CD4-positive, alpha-beta T cell treated with Interferon gamma for 1 hour (primary cell): Measurements from ENCODE around the gene CDC42BPB.
A peak's percentile ranks its signal among the peaks of the same experiment; 100 is the strongest.
"Not testable (repeated sequence)": the region's sequence is repeated elsewhere in the genome, so short reads cannot be mapped to it uniquely, and the experiment has no call there.

Source experiments
- DNase-seq: peaks from one replicate; pipeline ENCODE4 v3.0.0-alpha.2; 2020

CDC42BPB gene

GRCh38 chr14:102909462-102909861 is 147.9 kb downstream of the CDC42BPB start:
- no peak for DNase-seq

GRCh38 chr14:102908766-102909455 is 148.4 kb downstream of the CDC42BPB start:
- DNase-seq, result no peak

- no peak for DNase-seq
Measured at GRCh38 chr14:102907980-102908730, 149.2 kb downstream of the CDC42BPB start.

GRCh38 chr14:102907303-102907844 is 150.0 kb downstream of the CDC42BPB start:
- peak; percentile 34 for DNase-seq

GRCh38 chr14:102906616-102907302 is 150.6 kb downstream of the CDC42BPB start:
- DNase-seq, result no peak

GRCh38 chr14:102905116-102906108 is 151.9 kb downstream of the CDC42BPB start:
- DNase-seq, result no peak

GRCh38 chr14:102903889-102904512 is 153.3 kb downstream of the CDC42BPB start:
- no peak for DNase-seq

- DNase-seq, result no peak
Measured at GRCh38 chr14:102903248-102903888, 154.0 kb downstream of the CDC42BPB start.

GRCh38 chr14:102902523-102903247 is 154.7 kb downstream of the CDC42BPB start:
- DNase-seq, result no peak

GRCh38 chr14:102902086-102902485 is 155.3 kb downstream of the CDC42BPB start:
- no peak for DNase-seq

- peak; percentile 72 for DNase-seq
Measured at GRCh38 chr14:102901633-102902032, 155.7 kb downstream of the CDC42BPB start.

GRCh38 chr14:102900631-102901571 is 156.4 kb downstream of the CDC42BPB start:
- DNase-seq, result peak; percentile 51

GRCh38 chr14:102899516-102899900 is 157.8 kb downstream of the CDC42BPB start:
- no peak for DNase-seq

GRCh38 chr14:102898776-102899515 is 158.4 kb downstream of the CDC42BPB start:
- peak; percentile 36 for DNase-seq

GRCh38 chr14:102898298-102898697 is 159.1 kb downstream of the CDC42BPB start:
- DNase-seq, result no peak

- DNase-seq, result no peak
Measured at GRCh38 chr14:102897299-102898027, 159.9 kb downstream of the CDC42BPB start.

GRCh38 chr14:102896735-102897134 is 160.6 kb downstream of the CDC42BPB start:
- not testable (repeated sequence) for DNase-seq

- no peak for DNase-seq
Measured at GRCh38 chr14:102893452-102893851, 163.9 kb downstream of the CDC42BPB start.
